HPDE6-E6E7 (cell line): ENCODE results near the gene E2F4.
A peak's percentile ranks its signal among the peaks of the same experiment; 100 is the strongest.

ENCODE experiments used
- DNase-seq: peaks from one replicate; pipeline ENCODE4 v3.0.0; 2011; ENCODE audit warnings: missing footprints; ENCODE audit errors: extremely low spot score

E2F4 gene

DNA sequence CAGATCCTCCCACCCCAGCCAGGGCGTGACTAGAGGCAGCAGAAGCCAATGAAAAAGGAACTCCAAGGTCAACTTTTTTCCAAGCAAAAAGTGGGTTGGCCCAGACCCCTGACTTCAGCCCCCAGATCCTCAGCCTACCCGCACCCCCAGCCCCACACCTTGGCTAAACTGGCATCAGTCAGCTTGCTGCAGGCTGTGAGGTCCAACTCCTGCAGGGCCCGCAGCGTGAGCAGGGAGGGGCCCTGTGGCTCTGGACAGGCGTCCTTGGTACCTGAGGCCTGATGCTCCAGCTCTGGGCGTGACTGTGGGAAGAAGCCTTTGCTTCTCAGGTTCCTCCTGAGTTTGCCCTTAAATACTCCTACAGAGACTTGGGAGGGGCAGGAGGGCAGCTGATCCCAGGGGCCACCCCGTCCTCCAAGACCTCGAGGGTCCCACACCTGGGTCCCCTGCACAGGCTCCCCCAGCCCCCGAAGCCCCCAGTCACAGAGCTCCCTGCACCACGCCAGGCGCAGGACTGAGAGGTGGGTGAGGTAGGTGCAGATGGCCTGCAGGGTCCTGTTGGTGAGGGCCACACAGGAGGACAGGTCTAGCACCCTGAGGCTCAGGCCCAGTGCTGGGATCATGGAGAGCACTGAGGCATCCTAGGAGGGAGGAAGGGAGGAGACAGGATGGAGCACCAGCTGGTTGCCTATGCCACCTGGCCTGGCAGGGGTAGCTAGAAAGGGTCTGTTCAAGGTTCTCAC, 16.4 kb downstream of the E2F4 start:
- DNase-seq: no peak

DNA sequence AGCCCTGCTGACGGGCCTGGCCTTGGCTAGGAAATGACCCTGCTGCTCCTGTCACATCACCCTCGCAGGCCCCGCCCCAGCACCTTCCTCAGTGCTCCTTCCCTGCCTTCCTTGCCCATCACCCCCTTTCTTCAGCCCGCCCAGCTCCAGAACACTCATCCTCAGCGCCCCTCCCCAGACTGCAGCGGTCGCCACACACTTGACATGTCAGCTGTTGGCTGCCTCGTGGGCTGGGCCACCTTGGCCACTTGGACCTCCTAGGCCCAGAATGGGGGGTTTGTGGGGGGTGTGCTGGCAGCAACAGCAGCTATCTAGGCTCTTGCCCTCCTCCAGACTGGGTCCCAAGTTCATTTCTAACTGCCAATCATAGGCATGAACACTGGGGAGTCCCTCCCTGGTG, 17.6 kb downstream of the E2F4 start:
- DNase-seq: no peak

DNA sequence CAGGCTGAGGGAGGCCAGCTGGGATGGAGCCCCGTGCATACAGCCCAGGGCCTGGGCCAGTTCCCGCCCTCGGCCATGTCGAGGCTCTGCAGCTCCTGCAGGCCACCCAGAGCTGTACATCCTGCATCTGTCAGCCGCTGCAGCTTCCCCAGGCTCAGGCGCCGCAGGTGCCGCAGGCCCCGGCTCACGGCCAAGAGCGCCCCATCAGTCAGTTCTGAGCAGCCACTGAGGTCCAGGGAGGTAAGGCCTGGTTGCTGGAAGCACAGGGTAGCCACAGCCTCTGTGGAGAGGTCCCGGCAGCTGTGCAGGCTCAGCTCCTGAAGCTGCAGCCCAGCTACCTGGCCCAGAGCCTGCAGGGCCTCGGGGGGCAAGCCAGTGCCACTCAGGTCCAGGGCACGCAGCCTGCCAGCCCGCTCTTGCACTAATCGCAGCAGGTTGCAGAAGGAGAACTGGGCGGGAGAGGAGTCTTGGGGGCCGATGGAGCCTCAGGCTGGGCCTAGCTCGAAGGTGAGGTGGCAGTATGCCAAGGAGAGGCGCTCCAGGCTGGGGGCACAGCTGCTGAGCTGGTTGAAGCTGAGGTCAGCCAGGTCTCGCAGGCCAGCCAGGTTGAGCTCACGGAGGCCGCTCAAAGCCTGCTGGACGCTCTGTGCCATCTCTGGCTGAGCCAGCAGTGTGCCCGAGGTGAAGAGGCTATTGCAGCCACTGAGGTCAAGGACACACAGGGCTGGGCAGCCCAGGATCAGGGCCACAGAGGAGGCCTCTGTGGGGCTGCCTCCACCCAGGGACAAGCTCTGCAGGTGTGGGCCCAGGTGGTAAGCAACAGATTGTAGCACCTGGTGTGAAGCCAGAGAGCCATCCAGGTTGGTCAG, 18.3 kb downstream of the E2F4 start:
- DNase-seq: no peak

DNA sequence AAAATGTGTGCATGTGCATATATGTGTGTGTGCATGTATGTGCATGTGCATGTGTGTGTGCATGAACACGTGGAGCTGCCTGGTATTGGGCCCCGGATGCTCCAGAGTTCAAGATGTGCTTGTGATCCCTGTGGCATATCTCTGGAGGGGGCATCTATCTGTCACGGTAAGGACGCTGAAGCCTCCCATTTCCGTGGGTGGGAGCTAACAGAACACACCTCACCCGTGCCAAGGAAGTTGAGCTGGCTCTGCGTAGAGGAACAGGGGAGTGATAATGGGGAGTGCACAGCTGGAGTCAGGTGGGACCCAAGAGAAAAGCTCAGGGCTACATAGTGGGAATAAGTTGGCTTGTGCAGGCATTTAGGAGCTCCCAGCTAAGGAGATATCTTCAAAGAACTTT, 19.7 kb downstream of the E2F4 start:
- DNase-seq: no peak

DNA sequence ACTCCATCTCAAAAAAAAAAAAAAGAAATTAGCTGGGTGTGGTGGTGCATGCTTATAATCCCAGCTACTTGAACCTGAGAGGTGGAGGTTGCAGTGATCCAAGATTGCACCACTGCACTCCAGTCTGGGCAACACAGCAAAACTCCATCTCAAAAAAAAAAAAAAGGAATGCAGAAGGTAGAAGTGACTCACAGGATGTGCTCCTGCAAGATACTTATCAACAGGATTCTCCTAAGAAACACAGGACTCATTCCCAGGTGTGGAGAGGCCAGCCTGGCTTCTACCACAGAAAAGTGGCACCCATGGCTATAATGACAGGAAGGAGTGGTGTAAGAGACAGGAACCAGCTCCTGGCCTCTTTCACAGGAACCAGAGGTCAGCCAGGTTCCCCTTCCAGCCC, 20.8 kb downstream of the E2F4 start:
- DNase-seq: no peak

DNA sequence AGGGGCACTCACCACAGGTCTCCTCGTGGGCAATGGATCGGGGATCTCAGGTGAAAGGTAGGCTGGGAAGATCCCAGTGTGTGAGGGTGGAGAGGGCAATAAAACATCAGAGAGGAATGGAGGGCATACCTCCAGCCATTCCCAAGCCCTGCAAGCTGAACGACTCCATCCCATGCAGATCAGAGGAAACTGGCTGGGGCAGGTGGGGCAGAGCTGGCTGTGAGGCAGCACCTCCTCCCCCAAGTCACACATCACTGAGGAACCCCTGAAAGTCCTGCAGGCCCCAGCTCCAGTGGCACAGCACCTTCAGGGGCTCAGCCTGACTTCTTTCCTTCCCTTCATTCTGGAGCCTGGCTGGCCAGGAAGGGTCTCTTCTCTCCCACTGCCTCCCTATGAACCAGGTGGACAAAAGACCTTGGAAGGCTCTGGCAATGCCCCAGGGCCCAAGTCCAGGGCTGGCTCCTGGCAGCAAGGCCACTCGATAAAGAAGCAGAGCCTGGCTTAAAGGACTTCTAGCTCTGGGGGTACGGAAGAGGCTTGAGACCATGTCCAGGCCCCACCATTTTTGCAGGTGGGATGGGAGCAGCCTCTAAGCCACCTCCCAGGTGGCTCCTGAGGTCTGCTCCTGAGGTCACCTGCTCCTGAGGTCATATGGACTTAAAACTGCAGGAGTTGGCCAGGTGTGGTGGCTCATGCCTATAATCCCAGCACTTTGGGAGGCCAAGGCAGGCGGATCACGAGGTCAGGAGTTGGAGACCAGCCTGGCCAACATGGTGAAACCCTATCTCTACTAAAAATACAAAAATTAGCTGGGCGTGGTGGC, 21.5 kb downstream of the E2F4 start:
- no peak for DNase-seq

DNA sequence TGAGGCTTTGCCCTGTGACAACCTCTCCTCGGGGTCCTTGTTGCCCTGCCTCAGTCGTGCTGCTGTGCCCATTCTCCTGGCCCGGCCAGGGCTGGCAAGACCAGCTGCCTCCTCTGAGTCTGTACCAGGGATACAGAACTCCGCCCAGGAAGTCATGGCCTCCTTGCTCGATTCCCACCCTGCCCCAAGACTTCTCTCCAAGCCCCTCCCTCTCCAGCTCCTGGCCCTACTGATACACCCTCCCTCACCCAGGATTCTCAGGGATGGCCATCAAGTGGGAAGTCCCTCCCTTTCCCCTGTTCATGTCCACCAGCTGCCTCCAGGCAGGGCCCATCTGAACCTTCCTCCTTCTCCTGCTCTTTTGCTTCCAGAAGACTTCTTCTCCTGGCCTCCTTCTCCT, 23.8 kb downstream of the E2F4 start:
- DNase-seq: no peak

DNA sequence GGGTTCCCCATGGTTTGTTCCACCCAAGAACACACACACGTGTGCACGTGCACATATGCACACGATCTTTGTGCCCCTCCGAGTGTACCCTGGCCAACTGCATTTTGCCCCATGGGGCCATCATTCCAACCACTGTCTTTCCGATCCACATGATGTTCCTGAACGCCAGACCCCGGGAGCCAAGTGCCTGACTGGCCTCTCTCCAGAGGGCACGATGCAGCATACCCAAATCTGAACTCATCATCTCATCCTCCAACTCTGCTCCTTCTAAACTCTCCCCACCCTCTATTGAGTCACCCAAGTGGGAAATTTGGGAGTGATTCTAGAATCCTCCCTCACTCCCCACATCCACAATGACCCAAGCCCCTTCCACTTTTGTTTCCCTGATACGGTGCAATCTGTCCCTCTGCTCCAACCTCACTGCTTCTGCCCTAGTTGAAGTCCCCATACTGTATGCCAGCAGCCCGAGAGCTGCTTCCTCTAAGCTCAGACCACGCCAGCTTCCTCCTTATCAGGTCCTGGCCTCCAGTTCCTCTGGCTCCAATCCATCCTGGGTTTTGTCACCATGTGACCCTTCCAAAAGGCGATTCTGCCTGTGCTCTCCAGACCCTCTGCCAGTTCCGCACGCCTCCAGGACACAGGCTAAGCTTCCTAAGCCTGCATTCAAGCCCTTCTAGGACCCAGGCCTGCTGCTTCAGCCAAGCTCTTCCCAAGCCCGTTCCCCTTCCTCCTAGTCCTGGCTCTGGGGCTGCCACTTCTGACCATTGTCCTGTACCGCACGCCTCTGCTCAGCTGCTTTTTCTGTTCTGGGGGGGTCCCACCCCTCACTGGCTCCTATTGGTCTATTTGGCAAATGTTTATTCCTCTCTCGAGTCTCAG, 24.9 kb downstream of the E2F4 start:
- no peak for DNase-seq

DNA sequence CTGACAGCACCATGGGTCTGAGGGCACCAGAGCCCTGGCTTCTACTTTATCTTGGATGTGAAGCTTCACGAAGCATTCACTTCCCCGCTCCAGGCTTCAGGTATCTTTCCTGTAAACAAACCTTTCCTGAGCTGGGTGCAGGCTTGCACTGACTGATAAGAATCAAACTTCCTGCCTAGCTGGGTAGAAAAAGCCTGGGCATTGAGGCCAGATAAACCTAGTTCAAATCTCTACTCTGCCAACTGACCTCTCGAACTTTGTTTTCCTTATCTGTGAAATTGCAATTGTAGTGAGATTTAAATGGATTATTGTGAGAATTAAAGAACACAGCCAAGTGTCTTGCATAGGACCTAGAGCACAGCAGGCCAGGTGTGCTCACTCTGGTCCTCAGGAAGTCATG, 32.0 kb downstream of the E2F4 start:
- DNase-seq: no peak

DNA sequence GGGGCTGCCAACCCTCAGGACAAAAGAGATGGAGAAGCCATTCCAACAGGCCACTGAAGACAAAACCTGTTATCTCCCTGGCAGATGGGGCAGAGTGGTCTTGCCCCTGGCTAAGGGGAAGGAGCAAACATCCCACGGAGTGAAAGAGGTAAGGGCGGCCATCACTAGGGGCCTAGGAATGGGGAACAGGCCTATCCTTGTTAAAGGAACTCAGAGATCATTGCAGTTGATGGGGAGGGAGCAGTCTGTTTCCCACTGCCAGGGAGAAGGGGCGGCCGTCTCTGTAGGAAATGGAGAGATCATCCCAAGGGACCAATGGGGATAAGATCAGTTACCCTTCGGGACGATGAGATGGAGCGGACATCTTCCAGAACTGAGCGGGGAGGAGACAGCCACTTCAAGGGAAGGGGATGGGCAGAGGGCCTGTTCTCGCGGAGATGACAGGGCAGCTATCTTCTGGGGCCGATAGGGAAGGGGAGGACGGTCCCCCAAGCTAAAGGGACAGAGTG, 34.4 kb downstream of the E2F4 start:
- DNase-seq: no peak

DNA sequence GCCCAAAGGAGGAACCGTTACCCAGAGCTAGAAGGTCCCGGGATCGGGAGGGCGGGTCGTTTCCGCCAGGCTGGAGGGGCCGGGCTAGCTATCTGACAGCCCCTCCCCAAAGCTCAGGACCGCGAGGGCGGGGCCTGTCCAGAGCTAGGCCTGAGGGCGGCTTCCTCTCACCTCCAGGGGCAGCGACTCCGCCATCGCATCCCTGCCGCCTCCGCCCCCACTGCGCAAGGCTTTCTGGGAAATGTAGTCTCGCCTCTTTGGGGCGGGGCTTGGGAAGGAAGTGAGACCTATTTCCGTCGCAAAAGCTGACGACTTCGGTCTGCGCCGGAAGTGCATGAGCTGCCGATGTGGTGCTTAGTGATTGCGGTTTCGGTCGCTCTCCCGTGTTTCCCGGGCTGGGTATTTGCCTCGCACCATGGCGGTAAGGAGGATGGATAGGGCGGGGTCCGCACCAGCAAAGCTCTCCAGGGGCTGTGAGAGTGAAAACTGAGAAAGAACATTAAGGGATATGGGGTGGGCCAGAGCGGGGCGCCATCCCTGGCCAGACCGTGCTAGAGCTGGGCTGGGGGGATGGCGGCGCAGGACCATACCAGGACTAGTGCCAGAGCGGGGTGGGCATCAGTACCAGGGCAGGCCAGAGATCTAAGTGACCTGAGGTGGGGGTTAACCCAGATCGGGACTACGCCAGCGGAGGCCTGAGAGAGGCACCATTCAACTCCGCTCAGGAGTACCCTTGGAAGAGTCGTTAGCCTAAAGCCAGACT, 35.0 kb downstream of the E2F4 start, which contains the start of gene TMEM208:
Gene TMEM208 (plus strand): TSS at position 327 of the 763 bp plus-strand sequence. CDS start 89 bp downstream, at position 416.
- peak; percentile 94 for DNase-seq

DNA sequence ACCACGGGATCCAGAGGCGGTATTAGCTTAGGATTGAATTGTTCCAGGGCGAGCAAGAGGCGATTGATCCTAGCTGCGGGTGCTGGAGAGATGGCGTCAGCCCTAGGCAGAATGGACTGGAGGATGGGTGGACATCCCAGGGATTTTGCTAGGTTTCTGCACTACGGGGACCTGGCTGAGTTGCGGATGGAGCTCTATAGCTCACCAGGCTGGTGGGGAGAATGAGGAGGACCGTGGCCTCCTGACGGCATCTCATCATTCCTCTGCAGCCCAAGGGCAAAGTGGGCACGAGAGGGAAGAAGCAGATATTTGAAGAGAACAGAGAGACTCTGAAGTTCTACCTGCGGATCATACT, 35.6 kb downstream of the E2F4 start:
- DNase-seq: no peak

DNA sequence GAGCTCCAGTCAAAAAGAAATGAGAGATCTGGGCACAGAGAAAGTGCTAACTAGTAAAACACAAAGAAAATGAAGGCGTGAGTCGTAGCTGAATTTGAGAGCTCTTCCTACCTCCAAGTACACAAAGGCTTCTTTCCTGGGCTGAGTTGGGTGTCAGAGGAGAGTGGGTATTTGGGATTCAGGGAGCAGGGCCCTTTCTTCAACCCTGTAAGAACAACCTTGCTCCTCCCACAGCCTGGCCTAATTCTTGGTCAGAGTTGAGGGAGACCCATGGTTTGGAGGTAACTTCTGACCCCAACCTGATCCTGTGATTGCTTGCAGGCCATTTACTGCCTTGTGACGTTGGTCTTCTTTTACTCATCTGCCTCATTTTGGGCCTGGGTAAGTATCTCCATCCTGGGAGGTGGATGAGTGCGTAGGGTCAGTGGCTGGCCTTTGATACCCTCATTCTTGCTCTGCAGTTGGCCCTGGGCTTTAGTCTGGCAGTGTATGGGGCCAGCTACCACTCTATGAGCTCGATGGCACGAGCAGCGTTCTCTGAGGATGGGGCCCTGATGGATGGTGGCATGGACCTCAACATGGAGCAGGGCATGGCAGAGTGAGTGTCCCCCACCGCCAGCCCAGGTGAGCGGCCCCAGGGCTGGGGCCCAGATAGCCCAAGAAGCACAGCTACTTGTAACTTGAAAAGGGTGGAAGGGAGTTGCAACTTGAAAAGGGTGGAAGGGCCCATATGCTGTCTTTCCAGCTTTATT, 36.3 kb downstream of the E2F4 start:
- DNase-seq: no peak

DNA sequence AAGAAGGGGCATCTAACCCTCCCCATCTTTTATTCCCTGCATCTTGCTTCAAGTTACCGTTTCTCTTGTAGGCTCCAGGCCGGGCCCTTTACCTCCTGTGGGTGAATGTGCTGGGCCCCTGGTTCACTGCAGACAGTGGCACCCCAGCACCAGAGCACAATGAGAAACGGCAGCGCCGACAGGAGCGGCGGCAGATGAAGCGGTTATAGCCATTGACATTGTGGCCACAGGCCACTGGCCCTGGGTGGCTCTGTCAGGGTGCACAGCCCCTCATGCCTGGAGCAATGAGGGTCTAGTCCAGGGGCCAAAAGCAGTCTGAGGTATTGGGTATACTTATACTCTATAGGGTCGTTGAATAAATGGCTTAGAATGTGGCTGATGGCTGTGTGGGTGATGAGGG, 37.0 kb downstream of the E2F4 start:
- DNase-seq: no peak

DNA sequence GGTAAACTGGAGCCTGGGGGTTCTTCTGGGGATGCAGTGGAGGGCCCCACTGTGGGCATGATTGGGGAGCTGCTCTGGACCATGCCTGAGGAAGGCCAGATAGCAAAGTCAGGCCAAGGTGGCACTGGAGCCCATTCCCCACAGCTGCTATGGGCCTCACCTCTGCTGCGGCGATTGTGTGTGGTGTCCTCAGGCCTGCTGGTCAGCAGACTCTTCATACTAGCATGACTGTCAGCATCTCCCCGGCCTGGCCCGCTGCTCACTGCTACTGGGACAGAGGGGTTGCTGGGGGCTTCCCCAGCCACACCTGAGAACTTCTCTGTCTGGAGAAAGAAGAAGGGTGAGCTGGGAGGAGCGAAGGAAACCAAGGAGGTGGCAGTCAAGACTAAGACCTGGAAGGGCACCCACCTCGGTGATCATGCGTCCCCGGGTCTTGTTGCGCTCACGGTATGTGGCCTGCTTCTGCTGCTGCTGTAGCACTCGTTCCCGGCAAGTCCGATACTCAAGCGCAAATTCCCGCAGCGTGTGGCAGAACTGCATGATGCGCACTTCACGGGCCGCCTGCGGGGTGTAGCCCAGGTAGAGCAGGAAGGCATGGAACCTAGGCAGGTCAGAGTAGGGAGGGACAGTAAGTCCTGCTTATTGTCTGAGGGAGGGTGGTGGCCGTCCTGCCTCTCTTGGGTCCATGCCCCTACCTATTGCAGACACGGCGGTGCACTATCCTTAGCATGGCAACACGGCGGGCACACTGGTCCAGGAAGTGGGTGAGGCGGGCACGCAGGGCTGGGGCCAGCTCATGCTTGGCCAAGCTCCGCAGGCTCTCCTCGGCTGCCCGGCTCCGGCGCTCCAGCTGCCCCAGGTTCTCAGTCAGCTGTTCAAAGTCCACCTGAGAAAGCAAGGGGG, 38.2 kb downstream of the E2F4 start:
- DNase-seq: no peak

DNA sequence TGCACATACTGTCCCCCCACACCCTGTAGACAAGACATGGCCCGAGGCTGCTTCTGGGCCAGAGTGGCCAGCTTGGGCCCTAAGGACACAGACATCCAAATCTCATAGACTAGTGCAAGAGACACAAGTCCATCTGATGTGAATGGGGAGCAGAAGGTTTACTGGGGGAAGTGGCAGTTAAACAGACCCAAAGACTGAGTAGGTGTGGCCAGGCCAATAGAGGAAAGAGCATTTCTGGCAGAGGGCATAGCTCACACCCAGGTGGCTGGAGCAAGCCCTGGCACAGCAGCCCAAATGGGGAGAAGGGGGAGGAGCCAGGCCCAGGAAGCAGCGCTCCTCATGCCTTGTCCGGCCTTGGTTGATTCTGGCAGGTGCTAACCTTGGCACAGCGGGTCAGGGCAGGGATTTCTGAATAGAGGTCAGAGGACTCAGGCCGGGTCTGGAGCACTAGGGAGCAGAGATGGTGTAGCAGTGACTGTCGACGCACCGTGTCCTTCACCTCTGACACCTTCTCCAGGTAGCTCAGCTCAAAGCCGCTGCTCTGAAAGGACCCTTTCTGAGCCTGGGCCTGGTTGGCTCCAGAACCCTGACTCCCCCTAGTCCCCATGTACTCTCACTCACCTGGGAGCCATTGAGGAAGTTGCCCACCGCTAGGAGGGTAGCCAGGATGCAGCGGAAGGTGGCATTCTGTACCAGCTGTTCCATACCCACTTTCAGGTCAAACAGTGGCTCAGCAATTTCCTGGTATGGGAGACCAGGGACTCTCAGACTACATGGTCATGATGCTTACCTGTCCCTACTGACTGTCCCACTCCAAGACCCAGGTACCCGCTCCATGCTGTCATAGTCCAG, 39.1 kb downstream of the E2F4 start:
- no peak for DNase-seq

DNA sequence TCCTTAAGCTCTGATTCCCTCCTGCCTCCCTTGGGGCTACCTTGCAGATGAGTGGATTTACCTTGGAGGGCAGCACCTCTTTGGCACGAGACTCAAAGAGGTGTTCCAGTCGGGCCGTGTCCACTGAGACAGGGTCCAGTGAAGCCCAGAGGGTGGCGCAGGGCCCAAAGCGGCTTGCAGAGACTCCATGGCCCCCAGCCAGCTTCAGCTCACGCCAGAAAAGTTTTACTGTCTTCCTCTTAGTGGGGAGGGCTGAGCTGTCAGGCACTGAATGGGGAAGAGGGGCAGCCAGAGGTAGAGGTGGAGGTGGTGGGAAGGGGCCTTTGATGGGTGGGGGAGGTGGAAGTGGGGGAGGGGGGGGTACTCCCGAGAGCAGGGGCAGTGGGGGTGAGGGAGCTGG, 41.6 kb downstream of the E2F4 start:
- no peak for DNase-seq

DNA sequence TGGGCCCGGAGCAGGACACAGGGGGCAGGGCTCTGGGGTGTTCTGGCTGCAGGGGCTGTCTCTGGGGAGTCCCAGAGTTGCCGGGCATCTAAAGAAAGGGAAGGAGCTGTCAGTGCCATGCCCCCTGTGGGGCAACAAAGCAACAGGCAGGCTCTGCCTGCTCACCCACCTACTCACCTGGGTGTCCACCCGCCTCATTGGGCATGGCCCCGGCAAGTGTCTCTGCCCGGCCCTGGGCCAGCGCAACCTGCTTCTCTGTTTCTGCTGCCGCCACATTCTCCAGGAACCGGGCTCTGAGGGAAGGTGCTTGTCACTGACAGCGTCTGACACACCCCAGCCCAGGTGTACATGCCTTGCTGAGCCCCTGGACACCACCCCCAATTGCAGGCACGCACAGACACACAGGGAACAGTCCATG, 42.2 kb downstream of the E2F4 start:
- no peak for DNase-seq
